WI38 (cell line): ENCODE data around the gene CFAP97D1.

Experiments used
- H3K4me3 ChIP-seq: 2 replicates; pipeline ENCODE4 v1.5.1; 2011; ENCODE audit warnings: low read depth, mild to moderate bottlenecking, control low read depth, low read length
- CTCF ChIP-seq: IDR thresholded peaks from 2 replicates; pipeline ENCODE4 v1.5.1; 2012; ENCODE audit warnings: low read depth, mild to moderate bottlenecking, control low read depth, low read length

Gene CFAP97D1

GRCh38 chr17:43817826-43818225 is 37.6 kb downstream of the CFAP97D1 start:
- H3K4me3 ChIP-seq: no peak overlapping the region
- no peak for TF ChIP-seq CTCF

GRCh38 chr17:43818966-43819365 is 38.7 kb downstream of the CFAP97D1 start:
- no peak for TF ChIP-seq CTCF

GRCh38 chr17:43820759-43821158 is 40.5 kb downstream of the CFAP97D1 start:
- H3K4me3 ChIP-seq: no peak overlapping the region
- TF ChIP-seq CTCF: no peak

More at GRCh38 chr17:43818966-43819365, 38.7 kb downstream of the CFAP97D1 start:
- H3K4me3 ChIP-seq: no peak overlapping the region

GRCh38 chr17:43822570-43823190 is 42.4 kb downstream of the CFAP97D1 start:
- TF ChIP-seq CTCF: no peak

GRCh38 chr17:43823350-43824084 is 43.3 kb downstream of the CFAP97D1 start:
- TF ChIP-seq CTCF: no peak
- no peak overlapping the region for H3K4me3 ChIP-seq

More at GRCh38 chr17:43822570-43823190, 42.4 kb downstream of the CFAP97D1 start:
- H3K4me3 ChIP-seq: no peak overlapping the region

- TF ChIP-seq CTCF: no peak
- no peak overlapping the region for H3K4me3 ChIP-seq
Observed at GRCh38 chr17:43825567-43825966, 45.3 kb downstream of the CFAP97D1 start.

- no peak overlapping the region for H3K4me3 ChIP-seq
- no peak for TF ChIP-seq CTCF
Observed at GRCh38 chr17:43826206-43826605, 46.0 kb downstream of the CFAP97D1 start.
